Stomach (tissue), 4 donors: ENCODE measurements around the gene POU3F1.

ENCODE experiments used
- POLR2A ChIP-seq, 4 donors: fragments of 450-650 bp; IDR thresholded peaks; one replicate each; pipeline ENCODE4 v1.6.1; 2016; ENCODE audit warnings: antibody characterized with exemption in 4 of 4, control low read depth in 2 of 4, mild to moderate bottlenecking in 1 of 4, moderate library complexity in 1 of 4
- POLR2AphosphoS5 ChIP-seq, 3 donors: sonication (generic); formaldehyde crosslinking; IDR thresholded peaks; one replicate each; pipeline ENCODE4 v1.6.1; 2016; ENCODE audit warnings: antibody characterized with exemption in 3 of 3
- TF ChIP-seq, protein P1 (sequence below), 7 experiments: fragments of 450-650 bp in 4 of 7; fragments of 200-600 bp in 3 of 7; sonication (generic) in 3 of 7; IDR thresholded peaks; one replicate each; pipeline ENCODE4 v1.5.1; 2016 to 2019; ENCODE audit warnings: antibody characterized with exemption in 7 of 7, control low read depth in 2 of 7, mild to moderate bottlenecking in 1 of 7

DNA sequence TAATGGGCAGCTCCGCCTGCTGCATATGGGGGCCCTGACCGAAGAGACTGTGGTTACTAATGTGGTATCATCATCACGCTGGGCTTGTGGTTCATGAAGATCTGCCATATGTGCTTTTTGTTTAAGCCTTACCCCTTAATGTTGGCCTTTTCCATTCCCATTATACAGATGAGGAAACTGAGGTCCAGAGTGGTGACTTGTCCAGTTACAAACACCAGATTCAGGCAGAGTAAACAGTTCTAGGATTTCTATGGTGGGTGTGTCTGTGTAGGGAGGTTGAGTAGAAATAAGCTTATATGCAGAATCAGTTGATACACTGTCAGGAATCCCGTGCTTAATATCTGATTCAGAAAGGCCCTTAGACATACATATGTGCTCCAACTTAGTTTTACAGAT, 33.4 kb downstream of the POU3F1 start:
- TF ChIP-seq, protein P1, sequence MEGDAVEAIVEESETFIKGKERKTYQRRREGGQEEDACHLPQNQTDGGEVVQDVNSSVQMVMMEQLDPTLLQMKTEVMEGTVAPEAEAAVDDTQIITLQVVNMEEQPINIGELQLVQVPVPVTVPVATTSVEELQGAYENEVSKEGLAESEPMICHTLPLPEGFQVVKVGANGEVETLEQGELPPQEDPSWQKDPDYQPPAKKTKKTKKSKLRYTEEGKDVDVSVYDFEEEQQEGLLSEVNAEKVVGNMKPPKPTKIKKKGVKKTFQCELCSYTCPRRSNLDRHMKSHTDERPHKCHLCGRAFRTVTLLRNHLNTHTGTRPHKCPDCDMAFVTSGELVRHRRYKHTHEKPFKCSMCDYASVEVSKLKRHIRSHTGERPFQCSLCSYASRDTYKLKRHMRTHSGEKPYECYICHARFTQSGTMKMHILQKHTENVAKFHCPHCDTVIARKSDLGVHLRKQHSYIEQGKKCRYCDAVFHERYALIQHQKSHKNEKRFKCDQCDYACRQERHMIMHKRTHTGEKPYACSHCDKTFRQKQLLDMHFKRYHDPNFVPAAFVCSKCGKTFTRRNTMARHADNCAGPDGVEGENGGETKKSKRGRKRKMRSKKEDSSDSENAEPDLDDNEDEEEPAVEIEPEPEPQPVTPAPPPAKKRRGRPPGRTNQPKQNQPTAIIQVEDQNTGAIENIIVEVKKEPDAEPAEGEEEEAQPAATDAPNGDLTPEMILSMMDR (IDR thresholded peaks at IDR 0.05), result no peak
- TF ChIP-seq POLR2AphosphoS5 (IDR thresholded peaks at IDR 0.05) (no peak), POLR2A (IDR thresholded peaks at IDR 0.05) (no peak)
